NCI-H526 (cell line): ENCODE results near the gene SAA2.
"Not testable (repeated sequence)": the region's sequence is repeated elsewhere in the genome, so short reads cannot be mapped to it uniquely, and the experiment has no call there.

Source experiments
- DNase-seq, 2 experiments: peaks; one replicate each; lab custom pipeline; 2025; lab: John Stamatoyannopoulos, UW

Gene SAA2

DNA sequence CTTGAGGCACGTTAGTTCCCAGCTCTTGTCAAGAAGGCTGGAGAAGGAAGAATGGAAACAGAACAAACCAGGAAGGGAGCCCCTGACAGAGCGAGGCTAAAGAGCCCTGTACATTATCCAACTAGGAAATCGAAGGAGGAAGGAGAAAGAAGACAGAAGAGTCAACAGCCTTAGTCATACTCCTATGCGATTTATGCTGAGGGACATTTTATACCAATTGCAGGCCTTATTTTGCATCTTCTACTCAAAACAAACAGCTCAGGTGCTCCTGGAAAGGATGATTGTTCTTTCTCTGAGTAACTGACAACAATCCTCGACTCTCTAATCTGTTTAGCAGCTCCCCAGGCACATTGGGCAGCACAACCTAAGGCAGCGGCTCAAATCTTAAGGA lies 1.3 kb downstream of the SAA2 start:
- not testable (repeated sequence) for DNase-seq

DNA sequence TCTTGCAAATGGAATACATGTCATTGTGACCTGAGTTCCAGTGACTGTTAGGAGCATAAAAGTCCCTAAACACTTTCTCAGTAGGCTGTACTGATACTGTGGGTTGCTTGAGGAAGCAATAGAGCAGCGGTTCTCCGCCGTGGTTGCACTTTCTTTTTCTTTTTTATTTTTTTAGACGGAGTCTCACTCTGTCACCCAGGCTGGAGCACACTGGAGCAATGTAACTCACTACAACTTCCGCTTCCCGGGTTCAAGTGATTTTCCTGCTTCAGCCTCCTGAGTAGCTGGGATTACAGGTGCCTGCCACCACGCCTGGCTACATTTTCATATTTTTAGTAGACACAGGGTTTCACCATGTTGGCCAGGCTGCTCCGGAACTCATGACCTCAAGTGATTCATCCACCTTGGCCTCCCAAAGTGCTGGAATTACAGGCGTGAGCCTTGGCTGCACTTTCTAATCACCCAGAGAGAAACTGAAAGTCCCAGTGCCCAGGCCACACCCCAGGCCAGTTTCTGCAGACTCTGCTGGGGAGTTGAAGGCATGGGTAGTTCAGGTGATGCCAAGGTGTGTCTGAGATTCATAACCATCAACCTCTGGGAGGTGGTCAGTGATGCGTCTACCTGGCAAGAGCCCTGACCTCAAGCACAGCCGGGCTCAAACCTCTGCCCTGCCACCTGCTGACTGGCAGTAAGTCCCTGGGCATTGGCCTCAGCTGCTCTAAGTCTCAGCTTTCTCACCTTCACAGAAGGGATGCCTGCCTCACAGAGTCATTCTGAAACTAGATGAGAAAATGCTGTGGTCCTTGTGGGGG lies 1.9 kb downstream of the SAA2 start:
- DNase-seq = not testable (repeated sequence)

DNA sequence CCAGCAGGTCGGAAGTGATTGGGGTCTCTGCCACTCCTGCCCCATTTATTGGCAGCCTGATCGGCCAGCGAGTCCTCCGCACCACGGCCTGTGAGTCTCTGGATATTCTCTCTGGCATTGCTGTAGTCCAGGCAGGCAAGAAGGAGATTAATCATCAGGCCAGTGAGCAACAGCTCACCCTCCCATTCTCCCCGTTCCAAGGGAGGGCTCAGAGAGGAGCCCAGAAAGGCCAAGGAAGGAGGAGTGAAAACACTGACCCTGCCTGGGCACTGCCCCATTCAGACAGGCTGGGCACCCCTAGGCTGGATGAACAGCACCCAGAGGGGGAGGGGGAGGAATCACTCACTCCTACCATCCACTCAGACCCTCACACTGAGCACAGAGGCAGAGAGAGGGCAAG lies 3.1 kb downstream of the SAA2 start:
- DNase-seq = no peak

- peak in 1 of 2 experiments; percentile 79 for DNase-seq
Measured at GRCh38 chr11:18243783-18244362, 4.6 kb downstream of the SAA2 start.

- DNase-seq = no peak
Measured at GRCh38 chr11:18239655-18240054, 8.8 kb downstream of the SAA2 start.

- DNase-seq = no peak
Measured at GRCh38 chr11:18236664-18237356, 11.7 kb downstream of the SAA2 start, which contains the start of gene SAA4. Gene SAA4, minus strand, starts transcription at chr11:18236802. Its CDS starts 876 bp downstream, at chr11:18235926.

DNA sequence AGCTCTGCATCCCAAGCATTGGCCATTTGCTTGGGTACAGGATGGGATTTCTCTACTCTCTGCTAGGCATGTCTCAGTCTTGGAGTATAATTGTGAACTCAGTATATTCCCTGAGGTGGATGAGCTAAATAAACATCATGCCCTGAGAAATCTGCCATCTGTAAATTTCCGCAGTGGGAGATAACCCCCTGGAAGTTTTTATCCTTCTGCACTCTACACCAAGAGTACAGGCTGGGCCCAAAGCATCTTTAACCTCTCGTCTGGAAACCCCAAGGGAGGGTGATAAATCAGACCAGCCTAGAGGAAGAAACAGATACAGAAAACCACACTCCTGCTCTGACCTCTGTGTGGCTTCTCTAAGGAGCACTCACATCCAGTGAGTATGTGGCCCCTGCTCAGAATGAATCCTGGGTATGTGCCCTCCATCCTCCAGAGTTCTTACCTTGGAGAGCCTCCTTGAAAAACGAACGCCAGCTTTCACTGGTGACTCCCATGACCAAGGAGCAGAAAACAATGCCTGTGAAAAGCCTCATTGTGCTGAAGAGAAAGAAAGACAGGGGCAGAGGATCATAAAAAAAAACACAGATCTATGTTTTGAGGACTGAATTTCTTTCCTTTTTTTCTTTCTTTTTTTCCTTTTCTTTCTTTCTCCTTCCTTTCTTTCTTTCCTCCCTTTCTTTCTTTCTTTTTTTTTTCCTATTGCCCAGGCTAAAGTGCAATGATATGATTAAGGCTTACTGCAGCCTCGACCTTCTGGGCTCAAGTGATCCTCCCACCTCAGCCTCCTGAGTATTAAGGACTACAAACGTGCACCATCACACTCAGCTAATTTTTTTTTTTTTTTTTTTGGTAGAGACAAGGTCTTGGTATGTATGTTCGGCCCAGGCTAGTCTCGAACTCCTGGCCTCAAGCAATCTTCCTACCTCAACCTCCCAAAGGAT lies 12.8 kb downstream of the SAA2 start:
- no peak for DNase-seq

DNA sequence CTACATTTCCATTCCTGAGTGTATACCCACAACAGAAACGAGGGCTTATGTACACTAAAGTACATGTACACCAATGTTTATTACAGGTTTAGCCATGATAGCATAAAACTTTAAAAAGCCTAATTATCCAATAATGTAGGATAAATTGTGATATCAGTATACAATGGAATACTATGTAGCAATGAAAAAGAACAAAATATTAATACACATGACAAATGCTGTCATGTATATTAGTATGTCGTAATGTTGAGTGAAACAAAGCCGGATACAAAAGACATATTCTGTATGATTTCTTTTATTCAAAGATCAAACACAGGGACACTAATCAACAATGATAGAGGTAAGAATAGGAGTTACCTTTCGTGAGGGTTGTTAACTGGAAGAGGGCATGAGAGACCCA lies 14.6 kb downstream of the SAA2 start:
- no peak for DNase-seq

DNA sequence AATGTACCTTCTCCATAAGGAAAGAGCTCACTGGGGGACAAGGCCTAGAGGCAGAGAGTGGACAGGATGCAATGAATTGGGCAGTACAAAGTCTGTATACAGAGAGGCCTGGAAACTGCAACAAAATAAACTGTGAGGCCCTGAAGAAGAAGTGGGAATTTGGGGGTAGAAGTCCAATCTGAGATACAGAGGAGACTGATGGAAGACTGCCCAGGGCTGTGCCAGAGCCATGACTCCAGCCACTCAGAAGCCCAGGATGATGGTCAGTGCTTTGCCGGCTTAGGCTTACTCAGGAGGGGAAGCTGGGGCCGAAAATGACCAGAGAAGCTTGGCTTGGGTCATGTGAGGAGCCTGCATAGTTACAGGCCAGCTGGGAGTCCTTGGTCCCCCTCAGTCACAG lies 17.6 kb downstream of the SAA2 start:
- no peak for DNase-seq

DNA sequence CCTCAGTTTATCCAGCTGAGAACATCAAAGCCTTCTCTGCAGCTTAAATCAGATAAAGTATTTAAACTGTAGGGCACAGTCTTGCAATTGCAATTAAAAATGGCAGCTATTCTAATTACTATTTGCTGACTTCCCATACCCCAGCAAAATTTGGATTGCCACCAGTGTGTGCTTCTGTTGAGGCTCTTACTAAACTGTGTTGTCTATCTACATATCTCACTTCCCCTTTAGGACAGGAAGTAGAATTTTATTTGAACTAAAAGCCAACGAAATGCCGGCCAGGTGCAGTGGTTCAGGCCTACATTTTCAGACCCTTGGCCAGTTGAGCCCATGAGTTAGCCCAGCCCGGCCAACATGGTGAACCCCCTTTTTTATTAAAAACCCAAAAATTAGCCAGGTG lies 19.0 kb downstream of the SAA2 start:
- no peak for DNase-seq

- DNase-seq = peak in 1 of 2 experiments; percentile 36
Measured at GRCh38 chr11:18225913-18226312, 22.6 kb downstream of the SAA2 start.

GRCh38 chr11:18223591-18224387 lies 24.7 kb downstream of the SAA2 start:
- no peak for DNase-seq

GRCh38 chr11:18222814-18223421 lies 25.6 kb downstream of the SAA2 start:
- no peak for DNase-seq

DNA sequence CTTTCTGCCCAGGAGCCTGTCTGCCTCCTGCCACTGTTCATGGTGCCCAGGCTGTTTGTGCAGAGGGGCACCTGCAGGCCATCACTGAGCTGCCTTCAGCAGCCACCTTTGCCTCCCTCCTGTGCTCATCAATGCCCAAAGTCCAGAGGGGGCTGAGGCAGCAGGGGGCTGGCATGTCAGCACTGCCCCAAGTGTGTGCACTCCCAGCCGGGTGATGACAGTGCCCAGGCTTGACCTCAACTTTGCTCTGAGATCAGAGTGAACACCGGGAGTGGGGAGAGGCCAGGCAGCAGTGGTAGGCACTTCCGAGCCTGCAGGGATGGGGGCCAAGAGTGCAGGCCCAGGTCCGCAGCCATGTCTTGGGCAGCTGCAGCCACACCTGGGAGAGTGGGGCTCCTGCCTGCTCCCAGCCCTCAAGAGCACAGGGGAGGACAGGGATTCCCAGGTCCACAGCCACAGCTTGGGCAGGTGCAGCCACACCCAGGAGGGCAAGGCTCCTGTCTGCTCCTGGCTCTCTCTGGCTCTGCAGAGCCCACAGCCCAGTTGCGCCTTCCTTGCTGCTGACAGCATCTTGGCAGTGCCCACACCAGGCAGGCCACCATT lies 27.1 kb downstream of the SAA2 start:
- no peak for DNase-seq

DNA sequence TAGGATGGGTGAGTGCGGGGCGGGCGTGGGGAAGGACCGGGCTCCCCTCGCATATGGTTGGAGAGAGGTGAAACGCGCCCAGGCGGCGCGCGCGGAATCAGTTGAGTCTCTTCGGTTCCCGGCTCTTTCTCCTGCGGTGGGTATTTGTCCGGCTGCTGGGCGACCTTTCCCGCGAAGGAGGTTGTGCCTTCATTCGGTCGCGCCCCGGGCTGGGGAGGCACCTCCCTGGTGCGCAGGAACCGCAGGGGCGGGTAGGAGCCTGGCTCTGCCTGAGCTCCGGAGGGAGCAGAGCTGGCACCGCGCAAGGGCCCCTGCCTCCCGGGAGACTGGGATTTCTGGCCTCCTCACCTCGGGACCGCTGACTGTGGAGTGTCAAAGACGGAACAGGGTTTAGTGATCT lies 39.4 kb downstream of the SAA2 start:
- DNase-seq = no peak

DNA sequence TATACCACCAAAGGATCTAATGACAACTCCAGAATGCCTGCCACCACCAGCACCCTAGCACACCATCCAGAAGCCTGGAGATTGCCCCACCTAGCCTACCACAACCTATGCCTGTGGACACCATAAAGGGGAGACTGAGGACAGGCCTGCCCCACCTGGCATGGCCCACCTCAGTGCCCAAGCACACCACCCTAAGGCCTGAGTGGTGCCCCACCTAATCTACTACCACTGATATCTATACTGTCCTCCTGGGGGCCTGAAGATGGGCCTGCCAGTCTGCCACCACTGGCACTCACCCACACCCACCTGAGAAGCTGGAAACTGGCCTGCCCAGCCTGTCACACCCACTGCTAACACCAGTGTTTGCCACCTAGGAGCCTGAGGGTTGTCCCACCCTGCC lies 43.7 kb downstream of the SAA2 start:
- no peak for DNase-seq

DNA sequence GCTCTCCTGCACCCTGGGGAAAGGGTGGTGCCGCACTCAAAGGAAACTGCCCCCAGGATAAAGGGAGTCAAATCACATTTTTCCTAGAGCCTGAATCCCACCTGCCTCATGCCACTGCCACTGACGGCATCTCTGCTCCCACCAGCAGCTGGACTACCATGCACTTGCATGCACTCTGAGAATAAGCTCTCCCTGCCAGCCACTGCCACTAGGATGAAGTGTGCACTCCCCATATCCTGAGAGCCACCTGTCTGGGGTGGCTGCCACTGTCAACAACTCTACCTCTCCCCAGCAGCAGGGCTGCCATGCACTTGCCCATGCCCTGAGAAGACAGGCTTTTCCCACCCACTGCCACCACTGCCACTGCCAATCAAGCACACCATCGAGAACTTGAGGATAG lies 44.2 kb downstream of the SAA2 start:
- DNase-seq = no peak

DNA sequence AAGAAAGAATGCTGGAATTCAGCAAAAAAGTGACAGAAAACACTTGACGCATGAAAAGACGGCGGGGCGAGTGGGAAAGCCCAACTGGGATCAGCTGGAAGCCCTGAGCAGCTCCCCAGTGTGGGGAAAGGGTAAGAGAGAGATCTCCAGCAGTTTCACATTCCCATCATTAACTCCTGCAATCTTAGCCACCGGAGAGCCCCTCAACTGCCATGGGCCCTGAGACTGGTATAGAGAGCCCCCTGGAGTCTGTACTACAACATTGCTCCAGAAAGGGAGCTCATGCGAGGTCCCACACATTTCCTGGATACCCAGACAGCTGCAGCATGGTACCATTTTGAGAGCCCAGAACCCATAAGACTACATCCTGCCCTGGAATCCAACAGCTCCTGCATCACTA lies 44.7 kb downstream of the SAA2 start:
- peak in 1 of 2 experiments; percentile 51 for DNase-seq

DNA sequence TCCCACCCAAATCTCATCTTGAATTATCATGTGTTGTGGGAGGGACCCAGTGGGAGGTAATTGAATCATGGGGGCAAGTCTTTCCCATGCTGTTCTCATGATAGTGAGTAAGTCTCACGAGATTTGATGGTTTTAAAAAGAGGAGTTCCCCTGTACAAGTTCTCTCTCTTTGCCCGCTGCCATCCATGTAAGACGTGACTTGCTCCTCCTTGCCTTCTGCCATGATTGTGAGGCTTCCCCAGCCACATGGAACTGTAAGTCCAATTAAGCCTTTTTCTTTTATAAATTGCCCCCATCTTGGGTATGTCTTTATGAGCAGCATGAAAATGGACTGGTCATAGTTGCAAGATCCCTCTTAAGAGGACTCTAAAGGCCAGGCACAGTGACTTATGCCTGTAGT lies 50.7 kb downstream of the SAA2 start:
- DNase-seq = not testable (repeated sequence)

DNA sequence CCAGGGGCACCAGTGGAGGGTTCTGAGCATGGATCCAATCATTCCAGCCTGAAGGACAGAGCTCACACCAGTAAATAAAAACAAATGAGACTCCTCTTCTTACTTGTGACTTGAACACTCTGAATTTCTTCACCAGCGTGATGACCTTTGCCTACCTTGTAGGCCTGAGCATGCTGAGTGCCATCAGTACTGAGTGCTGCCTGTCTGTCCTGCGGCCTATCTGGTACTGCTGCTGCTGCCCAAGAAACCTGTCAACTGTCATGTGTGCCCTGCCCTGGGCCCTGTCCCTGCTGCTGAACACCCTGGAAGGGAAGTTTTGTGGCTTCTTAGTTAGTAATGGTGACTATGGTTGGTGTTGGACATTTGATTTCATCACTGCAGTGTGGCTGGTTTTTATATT lies 51.9 kb downstream of the SAA2 start:
- no peak for DNase-seq
